Neural progenitor cell (in vitro differentiated cells): ENCODE data around the gene AREL1. TPM values are rescaled to one million over a fixed set of nuclear protein-coding genes. Genes with fewer than 3 reads are reported as not detected.

Source experiments
- DNase-seq: peaks from one replicate; pipeline ENCODE4 v3.0.0-alpha.2; 2016; ENCODE audit warnings: low spot score
- H2AFZ ChIP-seq: fragments of 200-600 bp; sonication (generic); replicated peaks from 2 replicates; pipeline ENCODE4 v1.6.1; 2016; ENCODE audit warnings: antibody characterized with exemption
- H3F3A ChIP-seq: fragments of 200-600 bp; sonication (generic); 2 replicates; pipeline ENCODE4 v1.6.1; 2016; ENCODE audit warnings: antibody characterized with exemption, low read depth
- H3K27ac ChIP-seq: fragments of 200-600 bp; sonication (generic); 2 replicates; pipeline ENCODE4 v1.5.1; 2016; ENCODE audit warnings: mild to moderate bottlenecking
- H3K27me3 ChIP-seq: fragments of 200-600 bp; sonication (generic); 2 replicates; pipeline ENCODE4 v1.6.1; 2016; ENCODE audit warnings: mild to moderate bottlenecking, moderate library complexity
- H3K36me3 ChIP-seq: fragments of 200-600 bp; sonication (generic); 2 replicates; pipeline ENCODE4 v1.5.1; 2016
- H3K4me1 ChIP-seq: fragments of 200-600 bp; sonication (generic); 2 replicates; pipeline ENCODE4 v1.6.1; 2016; ENCODE audit warnings: mixed run types
- H3K4me2 ChIP-seq: fragments of 200-600 bp; sonication (generic); 2 replicates; pipeline ENCODE4 v1.6.1; 2016
- H3K4me3 ChIP-seq: fragments of 200-600 bp; sonication (generic); 2 replicates; pipeline ENCODE4 v1.5.1; 2016
- H3K79me2 ChIP-seq: fragments of 200-600 bp; sonication (generic); 2 replicates; pipeline ENCODE4 v1.6.1; 2016; ENCODE audit warnings: low read depth
- H3K9ac ChIP-seq: fragments of 200-600 bp; sonication (generic); 2 replicates; pipeline ENCODE4 v1.6.1; 2016
- H3K9me3 ChIP-seq: fragments of 200-600 bp; sonication (generic); 2 replicates; pipeline ENCODE4 v1.5.1; 2016; ENCODE audit warnings: low read depth
- H4K20me1 ChIP-seq: fragments of 200-600 bp; sonication (generic); 2 replicates; pipeline ENCODE4 v1.6.1; 2016; ENCODE audit warnings: low read depth
- H3K27ac Mint-ChIP-seq: 3 replicates; pipeline ENCODE4 v1.8.0; 2021; ENCODE audit warnings: mixed read lengths
- H3K27me3 Mint-ChIP-seq: 2 replicates; pipeline ENCODE4 v1.8.0; 2022; ENCODE audit warnings: low read depth, mild to moderate bottlenecking, inconsistent platforms, moderate library complexity, mixed read lengths; ENCODE audit not compliant: insufficient read depth
- H3K36me3 Mint-ChIP-seq: 3 replicates; pipeline ENCODE4 v1.8.0; 2021; ENCODE audit warnings: mixed read lengths
- H3K4me1 Mint-ChIP-seq: 3 replicates; pipeline ENCODE4 v1.8.0; 2021; ENCODE audit warnings: mixed read lengths
- H3K4me3 Mint-ChIP-seq: 3 replicates; pipeline ENCODE4 v1.8.0; 2021; ENCODE audit warnings: mild to moderate bottlenecking, moderate library complexity, mixed read lengths
- H3K9me3 Mint-ChIP-seq: 3 replicates; pipeline ENCODE4 v1.8.0; 2020; ENCODE audit warnings: mixed read lengths
- EZH2 ChIP-seq: fragments of 200-600 bp; sonication (generic); IDR thresholded peaks from 2 replicates; pipeline ENCODE4 v1.6.1; 2017; ENCODE audit warnings: antibody characterized with exemption, mild to moderate bottlenecking, moderate library complexity
- EZH2phosphoT487 ChIP-seq: fragments of 200-600 bp; sonication (generic); IDR thresholded peaks from 2 replicates; pipeline ENCODE4 v1.6.1; 2017; ENCODE audit warnings: antibody characterized with exemption
- total RNA-seq: library from RNA; depleted of rRNA; stranded (reverse); fragments of >200 nt; gene quantifications from 2 replicates; pipeline ENCODE4 v1.2.3, GENCODE V29; 2015; ENCODE audit warnings: low replicate concordance
- TF ChIP-seq, protein P1 (sequence below): fragments of 200-600 bp; sonication (generic); IDR thresholded peaks from 2 replicates; pipeline ENCODE4 v1.5.1; 2017; ENCODE audit warnings: antibody characterized with exemption, mild to moderate bottlenecking

Gene AREL1
- total RNA-seq, 1 donor from 2014 or later, result 25.2 TPM

- no peaks in the 10 kb centered on the region for H3K4me1 Mint-ChIP-seq
- no peaks in the 10 kb centered on the region for H3K27me3 Mint-ChIP-seq
- H4K20me1 ChIP-seq, result peaks cover 20% of the 10 kb centered on the region
Observed at GRCh38 chr14:74697011-74697410, 15.9 kb downstream of the AREL1 start.

DNA sequence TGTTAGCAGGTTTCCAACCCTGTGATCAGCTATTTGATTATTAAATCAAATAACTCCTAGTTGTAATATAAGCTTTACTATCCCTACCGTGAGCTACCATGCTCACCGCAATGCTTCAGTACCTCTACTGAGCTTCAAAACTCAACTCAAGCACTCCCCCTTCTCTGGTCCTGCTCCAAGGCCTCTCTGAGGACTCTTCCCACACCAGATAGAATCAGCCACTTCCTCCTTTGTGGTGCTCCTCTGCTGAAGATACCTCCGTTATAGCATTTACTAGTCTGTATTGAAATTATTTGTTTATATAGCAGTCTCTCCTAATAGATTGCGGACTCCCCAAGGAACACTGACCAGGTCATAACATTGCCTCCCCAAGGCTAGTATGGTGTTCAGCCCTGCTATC lies 17.5 kb downstream of the AREL1 start:
- H3K4me3 ChIP-seq, result no peak overlapping the region
- no peak for DNase-seq
- no peak overlapping the region for H3K27ac ChIP-seq
- Mint-ChIP-seq H3K27me3 (no peaks in the 10 kb centered on the region), H3K27ac (no peak overlapping the region), H3K36me3 (peaks cover 2% of the 10 kb centered on the region), H3K4me1 (no peaks in the 10 kb centered on the region), H3K4me3 (no peak overlapping the region), H3K9me3 (no peaks in the 10 kb centered on the region)
- H3K9me3 ChIP-seq, result no peaks in the 10 kb centered on the region
- H3F3A ChIP-seq, result no peaks in the 10 kb centered on the region
- peaks cover 20% of the 10 kb centered on the region for H4K20me1 ChIP-seq
- H3K79me2 ChIP-seq, result peaks cover 68% of the 10 kb centered on the region
- no peak for TF ChIP-seq EZH2
- no peak for TF ChIP-seq EZH2phosphoT487
- TF ChIP-seq, protein P1, sequence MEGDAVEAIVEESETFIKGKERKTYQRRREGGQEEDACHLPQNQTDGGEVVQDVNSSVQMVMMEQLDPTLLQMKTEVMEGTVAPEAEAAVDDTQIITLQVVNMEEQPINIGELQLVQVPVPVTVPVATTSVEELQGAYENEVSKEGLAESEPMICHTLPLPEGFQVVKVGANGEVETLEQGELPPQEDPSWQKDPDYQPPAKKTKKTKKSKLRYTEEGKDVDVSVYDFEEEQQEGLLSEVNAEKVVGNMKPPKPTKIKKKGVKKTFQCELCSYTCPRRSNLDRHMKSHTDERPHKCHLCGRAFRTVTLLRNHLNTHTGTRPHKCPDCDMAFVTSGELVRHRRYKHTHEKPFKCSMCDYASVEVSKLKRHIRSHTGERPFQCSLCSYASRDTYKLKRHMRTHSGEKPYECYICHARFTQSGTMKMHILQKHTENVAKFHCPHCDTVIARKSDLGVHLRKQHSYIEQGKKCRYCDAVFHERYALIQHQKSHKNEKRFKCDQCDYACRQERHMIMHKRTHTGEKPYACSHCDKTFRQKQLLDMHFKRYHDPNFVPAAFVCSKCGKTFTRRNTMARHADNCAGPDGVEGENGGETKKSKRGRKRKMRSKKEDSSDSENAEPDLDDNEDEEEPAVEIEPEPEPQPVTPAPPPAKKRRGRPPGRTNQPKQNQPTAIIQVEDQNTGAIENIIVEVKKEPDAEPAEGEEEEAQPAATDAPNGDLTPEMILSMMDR, result no peak
- peaks cover 5% of the 10 kb centered on the region for H3K36me3 ChIP-seq
- no peak overlapping the region for H3K4me2 ChIP-seq
- H3K4me1 ChIP-seq, result no peaks in the 10 kb centered on the region
- no peak overlapping the region for H3K9ac ChIP-seq
- no peaks in the 10 kb centered on the region for H3K27me3 ChIP-seq
- no peak overlapping the region for H2AFZ ChIP-seq

More at GRCh38 chr14:74697011-74697410, 15.9 kb downstream of the AREL1 start:
- H3K79me2 ChIP-seq, result peaks cover 83% of the 10 kb centered on the region
- no peak overlapping the region for H3K4me2 ChIP-seq
- H3K36me3 Mint-ChIP-seq, result peaks cover 10% of the 10 kb centered on the region
- DNase-seq, result no peak
- H3K9me3 ChIP-seq, result no peaks in the 10 kb centered on the region
- H3K9ac ChIP-seq, result no peak overlapping the region
- no peak overlapping the region for H3K27ac ChIP-seq
- no peaks in the 10 kb centered on the region for H3K4me1 ChIP-seq
- H3K27me3 ChIP-seq, result no peaks in the 10 kb centered on the region
- no peaks in the 10 kb centered on the region for H3F3A ChIP-seq
- H3K4me3 ChIP-seq, result no peak overlapping the region
- TF ChIP-seq EZH2 (no peak), EZH2phosphoT487 (no peak)
- TF ChIP-seq, protein P1, result no peak
- H3K9me3 Mint-ChIP-seq, result peaks cover 4% of the 10 kb centered on the region
- H3K36me3 ChIP-seq, result no peaks in the 10 kb centered on the region
- no peak overlapping the region for H3K4me3 Mint-ChIP-seq
- no peak overlapping the region for H3K27ac Mint-ChIP-seq
- H2AFZ ChIP-seq, result no peak overlapping the region

DNA sequence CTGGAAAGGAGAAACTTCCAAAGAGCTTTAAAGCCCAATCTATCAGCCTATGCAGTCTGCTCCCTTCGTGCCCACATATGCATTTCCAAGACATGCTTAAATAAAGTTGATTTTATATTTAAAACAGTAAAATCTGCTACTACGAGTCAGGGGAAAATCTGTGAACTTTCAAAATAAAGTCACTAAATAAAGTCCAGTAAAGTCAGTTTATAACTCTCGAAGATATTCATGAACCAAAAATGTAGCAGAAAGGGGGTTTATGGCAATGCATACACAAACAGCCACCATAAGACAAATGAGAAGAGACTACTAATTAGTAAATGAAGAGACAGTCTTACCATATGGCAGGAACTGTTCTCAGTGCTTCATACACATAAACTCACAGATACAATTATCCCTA lies 19.7 kb downstream of the AREL1 start:
- Mint-ChIP-seq H3K4me3 (no peak overlapping the region), H3K4me1 (no peaks in the 10 kb centered on the region), H3K36me3 (peaks cover 9% of the 10 kb centered on the region), H3K9me3 (no peaks in the 10 kb centered on the region), H3K27ac (no peak overlapping the region), H3K27me3 (no peaks in the 10 kb centered on the region)
- no peaks in the 10 kb centered on the region for H3K9me3 ChIP-seq
- no peaks in the 10 kb centered on the region for H3K4me1 ChIP-seq
- no peaks in the 10 kb centered on the region for H3K27me3 ChIP-seq
- peaks cover 52% of the 10 kb centered on the region for H3K79me2 ChIP-seq
- H3K27ac ChIP-seq, result no peak overlapping the region
- no peak overlapping the region for H2AFZ ChIP-seq
- H3K4me3 ChIP-seq, result no peak overlapping the region
- no peak overlapping the region for H3K9ac ChIP-seq
- TF ChIP-seq, protein P1, result no peak
- no peak for TF ChIP-seq EZH2phosphoT487
- no peak for DNase-seq
- peaks cover 6% of the 10 kb centered on the region for H3K36me3 ChIP-seq
- peaks cover 20% of the 10 kb centered on the region for H4K20me1 ChIP-seq
- H3F3A ChIP-seq, result no peaks in the 10 kb centered on the region
- no peak overlapping the region for H3K4me2 ChIP-seq
